ENCODE measurements around the gene GNG13. TPM values are rescaled to one million over a fixed set of nuclear protein-coding genes. Genes with fewer than 3 reads are reported as not detected.
"Not testable (repeated sequence)": the region's sequence is repeated elsewhere in the genome, so short reads cannot be mapped to it uniquely, and the experiment has no call there.

Gene GNG13
- total and polyA plus RNA-seq, 11 donors, result not detected

DNA sequence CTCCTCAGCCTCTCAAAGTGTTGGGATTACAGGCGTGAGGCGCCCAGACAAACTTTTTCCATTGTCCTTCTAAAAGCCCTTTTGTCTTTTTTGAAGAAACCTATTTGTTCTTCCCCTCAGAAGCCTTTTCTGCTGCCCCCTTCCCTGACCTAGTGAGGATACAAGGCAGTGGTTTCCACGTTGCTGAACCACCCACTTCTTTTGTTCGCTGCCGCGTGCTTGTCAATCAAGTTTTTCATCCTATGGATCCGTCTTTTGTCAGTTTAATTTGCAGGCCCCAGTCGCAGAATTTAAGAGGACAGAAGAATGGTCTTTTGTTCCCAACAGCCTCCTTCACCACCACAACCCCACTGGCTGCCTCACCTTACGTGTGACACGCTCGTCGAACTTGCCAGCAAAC lies 20.2 kb upstream of the GNG13 start:
- Histone ChIP-seq H3K4me1 (peaks cover 0 to 9% (median 0%) of the 10 kb centered on the region in 12 donors), H3K27me3 (peaks cover 11 to 74% (median 31%) of the 10 kb centered on the region in 9 donors), H3K4me3 (no peak overlapping the region), H3K27ac (no peak overlapping the region), H3K36me3 (no peaks in the 10 kb centered on the region), H3K9me3 (no peaks in the 10 kb centered on the region)
- no peak for TF ChIP-seq CTCF (IDR thresholded peaks at IDR 0.05)
- TF ChIP-seq POLR2A (IDR thresholded peaks at IDR 0.05), result no peak
- no peak for ATAC-seq
- DNase-seq, result no peak
- intact Hi-C loops (cut with DNase I), result loop anchor here in 1 of 10 donors (10.0 kb wide), 1 partner anchor 74 kb away; no protein-coding TSS in a partner anchor
- WGBS, 4 donors, result 82 to 88% (median 84%) methylated on average over 12 of the region's 12 CpGs

DNA sequence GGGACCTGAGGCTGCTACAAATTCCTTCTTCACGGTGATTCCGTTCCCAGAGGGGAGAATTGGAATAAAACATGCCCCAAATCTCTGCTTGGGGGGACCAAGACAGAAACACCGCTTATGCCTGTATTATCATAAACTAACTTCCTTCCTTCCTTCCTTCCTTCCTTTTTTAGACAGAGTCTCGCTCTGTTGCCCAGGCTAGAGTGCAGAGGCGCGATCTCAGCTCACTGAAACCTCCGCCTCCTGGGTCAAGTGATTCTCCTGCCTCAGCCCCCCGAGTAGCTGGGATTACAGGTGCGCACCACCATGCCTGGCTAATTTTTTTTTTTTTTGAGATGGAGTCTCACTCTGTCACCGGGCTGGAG lies 19.5 kb upstream of the GNG13 start:
- not testable (repeated sequence) for H3K4me3 ChIP-seq, H3K36me3 ChIP-seq, ATAC-seq, DNase-seq, H3K9me3 ChIP-seq, H3K4me1 ChIP-seq, H3K27ac ChIP-seq
- intact Hi-C loops (cut with DNase I), result loop anchor here in 1 of 10 donors (10.0 kb wide), 1 partner anchor 75 kb away; no protein-coding TSS in a partner anchor
- WGBS, 4 donors, result 47 to 67% (median 61%) methylated on average over 10 of the region's 10 CpGs
- H3K27me3 ChIP-seq, result peaks cover 11 to 81% (median 34%) of the 10 kb centered on the region in 9 donors

GRCh38 chr16:819336-820043 lies 19.0 kb upstream of the GNG13 start:
- Histone ChIP-seq H3K9me3 (no peaks in the 10 kb centered on the region), H3K27ac (no peak overlapping the region), H3K4me3 (no peak overlapping the region), H3K27me3 (peaks cover 6 to 81% (median 34%) of the 10 kb centered on the region in 9 donors), H3K4me1 (peaks cover 0 to 9% (median 0%) of the 10 kb centered on the region in 12 donors), H3K36me3 (no peaks in the 10 kb centered on the region)
- TF ChIP-seq CTCF (IDR thresholded peaks at IDR 0.05) (no peak), POLR2A (IDR thresholded peaks at IDR 0.05) (no peak)
- DNase-seq (no peak), ATAC-seq (no peak)
- 47 to 63% (median 58%) methylated on average over 23 of the region's 23 CpGs for WGBS, 4 donors
- intact Hi-C loops (cut with DNase I), result loop anchor here in 2 of 10 donors (10.0 kb wide), 3 partner anchors 75 to 375 kb away; partner anchors contain the start of gene C1QTNF8 (in 1 of the 2)

- peak in 1 of 4 donors; percentile 27 for ATAC-seq
- Histone ChIP-seq H3K27me3 (peaks cover 8 to 81% (median 41%) of the 10 kb centered on the region in 9 donors), H3K4me1 (peaks cover 0 to 14% (median 0%) of the 10 kb centered on the region in 12 donors), H3K36me3 (no peaks in the 10 kb centered on the region), H3K4me3 (no peak overlapping the region), H3K9me3 (no peaks in the 10 kb centered on the region), H3K27ac (no peak overlapping the region)
- 64 to 93% (median 75%) methylated on average over 2 of the region's 2 CpGs for WGBS, 4 donors
- DNase-seq, result no peak
- intact Hi-C loops (cut with DNase I), result loop anchor here in 1 of 10 donors (10.0 kb wide), 2 partner anchors 276 to 376 kb away; partner anchors contain the start of gene C1QTNF8
- TF ChIP-seq CTCF (IDR thresholded peaks at IDR 0.05), result no peak
- TF ChIP-seq POLR2A (IDR thresholded peaks at IDR 0.05), result no peak
Measured at GRCh38 chr16:818592-818991, 18.1 kb upstream of the GNG13 start.

All from heart left ventricle (tissue), 16 donors.